HG02870 (cell line): ENCODE results near the gene MANSC4.

ENCODE experiments used
- ATAC-seq: cut with Tn5 transposase; IDR thresholded peaks from one replicate; pipeline ENCODE4 v1.9.1; 2021; ENCODE audit warnings: mild to moderate bottlenecking, moderate library complexity; ENCODE audit not compliant: unreplicated experiment

The MANSC4 gene

DNA sequence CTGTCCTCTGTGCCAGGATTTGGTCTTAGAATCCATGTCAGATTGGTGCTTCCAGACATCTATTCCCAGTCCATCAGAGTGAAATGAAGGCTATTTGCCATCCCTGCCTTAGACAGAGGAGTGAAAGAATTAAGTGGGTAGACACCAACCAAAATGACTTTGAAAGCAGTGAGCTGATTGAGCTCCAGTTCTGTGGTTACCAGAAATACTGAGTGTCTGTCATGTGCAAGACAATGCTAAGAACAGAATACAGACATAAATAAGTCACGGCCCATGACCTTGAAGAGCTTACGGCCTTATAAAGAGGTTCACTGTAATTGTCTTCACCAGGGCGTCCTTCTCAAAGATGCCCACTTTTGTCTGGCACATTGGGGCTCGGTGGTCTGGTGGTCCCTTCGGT is 21.6 kb upstream of the MANSC4 start:
- ATAC-seq, result no peak

- no peak for ATAC-seq
Measured at GRCh38 chr12:27800819-27801218, 20.8 kb upstream of the MANSC4 start.

DNA sequence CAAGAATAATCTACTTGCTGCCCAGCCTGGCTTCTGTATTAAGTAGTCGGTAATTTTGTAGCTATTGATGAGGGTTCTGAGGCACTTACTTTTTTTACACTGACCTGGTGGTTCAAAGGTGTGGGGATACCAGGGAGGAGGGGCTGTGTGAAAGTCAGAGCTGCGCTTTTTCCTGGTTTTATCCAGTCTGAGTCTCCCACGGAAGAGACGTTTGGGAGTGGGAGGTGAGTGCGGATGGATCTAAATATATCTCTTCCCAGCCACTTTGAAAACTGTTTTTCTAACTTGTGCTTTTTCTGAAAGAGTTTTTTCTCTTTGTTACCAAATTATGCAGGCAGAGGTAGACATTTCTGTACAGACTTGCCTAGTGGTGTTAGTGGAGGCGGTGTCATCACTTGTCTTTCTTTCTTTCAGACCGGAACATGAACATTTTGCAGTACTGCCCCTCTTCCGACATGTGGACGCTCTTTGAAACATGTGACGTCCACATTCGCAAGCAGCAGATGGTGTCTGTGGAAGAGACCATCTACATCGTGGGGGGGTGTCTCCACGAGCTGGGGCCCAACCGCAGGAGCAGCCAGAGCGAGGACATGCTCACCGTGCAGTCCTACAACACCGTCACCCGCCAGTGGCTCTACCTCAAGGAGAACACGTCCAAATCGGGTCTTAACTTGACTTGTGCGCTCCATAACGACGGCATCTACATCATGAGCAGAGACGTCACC is 17.4 kb upstream of the MANSC4 start:
- ATAC-seq, result no peak

- ATAC-seq, result no peak
Measured at GRCh38 chr12:27796128-27796527, 16.1 kb upstream of the MANSC4 start.

- no peak for ATAC-seq
Measured at GRCh38 chr12:27794818-27795584, 15.0 kb upstream of the MANSC4 start.

GRCh38 chr12:27790179-27790578 is 10.1 kb upstream of the MANSC4 start:
- no peak for ATAC-seq

DNA sequence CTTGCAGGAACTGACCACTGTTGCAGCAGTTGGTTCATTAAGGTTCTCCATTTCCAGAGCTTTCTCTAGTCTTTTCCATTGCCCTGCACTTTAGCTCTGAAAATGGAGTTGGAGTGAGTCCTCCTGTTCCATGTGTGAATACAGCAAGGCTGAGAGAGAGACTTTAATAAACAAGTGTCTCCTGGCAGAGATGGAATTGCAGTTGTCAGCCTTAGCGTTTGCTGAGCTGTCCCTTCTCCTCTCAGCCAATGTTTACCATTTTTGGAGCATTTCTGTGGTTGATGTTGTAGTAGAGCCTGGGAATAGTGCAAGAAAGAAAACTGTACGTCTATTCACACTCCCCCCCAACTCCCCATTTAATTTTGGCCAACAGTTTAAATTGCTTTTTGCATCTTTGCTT is 7.5 kb upstream of the MANSC4 start:
- no peak for ATAC-seq

GRCh38 chr12:27785882-27786570 is 6.0 kb upstream of the MANSC4 start:
- ATAC-seq, result no peak

GRCh38 chr12:27782481-27782880 is 2.4 kb upstream of the MANSC4 start:
- no peak for ATAC-seq

DNA sequence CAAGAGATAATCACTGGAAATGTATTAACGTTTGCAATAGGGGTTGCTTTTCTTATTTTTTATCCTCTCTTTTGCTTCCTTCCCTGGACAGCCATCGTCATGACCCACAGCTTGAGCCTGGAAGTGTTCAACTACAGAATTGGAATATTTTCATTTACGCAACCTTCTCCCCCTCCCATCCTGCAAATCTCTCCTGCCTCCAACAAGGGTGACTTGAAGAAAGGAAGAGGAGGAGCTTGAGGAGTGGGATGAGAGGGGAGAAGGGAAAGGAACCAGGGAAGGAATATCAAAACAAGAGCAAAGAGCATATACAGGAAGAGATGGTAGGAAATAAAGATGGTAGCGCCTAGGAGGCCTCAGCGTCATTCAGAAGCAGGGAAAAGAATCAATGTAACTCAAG is 1.6 kb upstream of the MANSC4 start:
- no peak for ATAC-seq

DNA sequence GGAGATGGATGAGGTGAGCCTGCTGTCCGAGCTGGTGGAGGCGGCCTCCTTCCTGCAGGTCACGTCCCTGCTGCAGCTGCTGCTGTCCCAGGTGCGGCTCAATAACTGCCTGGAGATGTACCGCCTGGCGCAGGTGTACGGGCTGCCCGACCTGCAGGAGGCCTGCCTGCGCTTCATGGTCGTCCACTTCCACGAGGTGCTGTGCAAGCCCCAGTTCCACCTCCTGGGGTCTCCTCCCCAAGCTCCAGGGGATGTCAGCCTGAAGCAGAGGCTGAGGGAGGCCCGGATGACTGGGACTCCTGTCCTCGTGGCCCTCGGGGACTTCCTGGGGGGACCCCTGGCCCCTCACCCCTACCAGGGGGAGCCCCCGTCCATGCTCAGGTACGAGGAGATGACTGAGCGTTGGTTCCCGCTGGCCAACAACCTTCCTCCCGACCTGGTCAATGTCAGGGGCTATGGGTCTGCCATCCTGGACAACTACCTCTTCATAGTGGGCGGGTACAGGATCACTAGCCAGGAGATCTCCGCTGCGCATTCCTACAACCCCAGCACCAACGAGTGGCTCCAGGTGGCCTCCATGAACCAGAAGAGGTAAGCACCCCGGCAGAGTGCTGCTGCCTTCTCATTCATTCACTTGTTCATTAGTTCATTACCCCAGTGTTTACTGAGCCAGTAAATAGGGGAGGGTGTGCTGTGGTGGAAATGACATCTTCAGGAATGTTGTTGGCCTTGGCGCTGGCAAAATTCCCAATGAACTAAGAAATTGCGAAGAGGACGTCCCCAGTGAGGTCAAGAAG is 774 bp upstream of the MANSC4 start:
- peak; percentile 30 for ATAC-seq

DNA sequence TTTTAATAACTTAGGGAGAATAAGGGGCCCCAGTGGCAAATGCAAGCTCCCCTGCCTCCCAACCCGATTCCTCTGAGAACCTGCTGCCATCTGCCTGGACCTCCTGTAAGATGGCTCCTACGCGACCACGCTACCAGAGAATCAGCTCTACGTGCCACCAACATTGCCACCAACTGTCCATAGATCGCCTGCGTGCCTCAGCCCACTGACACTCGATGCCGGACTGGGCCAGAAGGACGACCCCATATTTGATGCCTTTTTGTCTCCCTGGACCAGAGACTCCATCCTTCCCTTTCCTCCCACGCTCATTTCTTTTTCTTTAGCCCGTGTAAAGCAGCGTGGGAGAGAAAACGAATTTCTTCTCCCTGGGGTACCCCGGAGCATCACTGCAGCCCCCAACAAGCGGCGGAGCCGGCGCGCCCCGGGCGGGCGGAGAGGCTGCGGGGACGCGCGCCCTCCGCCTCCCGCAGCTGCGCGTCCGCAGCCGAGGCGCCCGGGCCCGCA is 568 bp downstream of the MANSC4 start:
- peak; percentile 47 for ATAC-seq

GRCh38 chr12:27778206-27778605 is 1.8 kb downstream of the MANSC4 start:
- ATAC-seq, result no peak

- ATAC-seq, result no peak
Measured at GRCh38 chr12:27777141-27777540, 2.9 kb downstream of the MANSC4 start.

DNA sequence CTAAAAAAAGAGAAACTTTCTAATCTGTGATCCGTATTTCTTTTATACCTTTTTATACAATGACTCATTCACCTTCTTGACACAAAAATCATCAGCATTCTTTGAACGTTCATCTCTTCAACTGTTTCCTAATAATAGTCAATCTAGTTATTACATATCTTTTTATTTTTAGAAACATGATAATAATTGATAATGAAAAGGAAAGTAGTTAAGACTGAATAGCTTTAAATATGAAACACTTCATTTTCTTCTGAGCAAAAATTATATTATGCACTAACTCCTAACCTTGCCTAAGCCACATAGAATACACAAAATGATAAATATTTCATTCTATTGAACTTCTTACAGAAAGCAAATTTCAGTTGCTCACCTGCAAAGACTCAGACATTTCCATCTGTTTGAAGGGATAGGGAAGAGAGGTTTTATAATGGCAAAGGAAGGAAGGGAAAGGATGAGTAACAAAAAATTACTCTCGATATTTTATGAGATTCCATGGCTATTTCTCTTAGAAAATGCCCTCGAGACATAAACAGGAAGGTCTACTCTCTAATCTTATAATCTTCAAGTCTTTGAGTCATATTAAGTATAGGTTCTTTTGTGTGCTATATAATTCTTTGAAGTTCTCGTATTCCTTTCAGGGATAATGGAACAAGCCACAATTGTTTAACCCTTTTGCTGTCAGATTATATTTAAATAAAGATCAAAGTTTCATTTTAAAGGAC is 7.5 kb downstream of the MANSC4 start:
- ATAC-seq, result no peak

- no peak for ATAC-seq
Measured at GRCh38 chr12:27771481-27772327, 8.3 kb downstream of the MANSC4 start.

- ATAC-seq, result no peak
Measured at GRCh38 chr12:27769142-27769673, 10.8 kb downstream of the MANSC4 start.

GRCh38 chr12:27766587-27766986 is 13.4 kb downstream of the MANSC4 start:
- ATAC-seq, result no peak

- no peak for ATAC-seq
Measured at GRCh38 chr12:27762757-27763156, 17.3 kb downstream of the MANSC4 start.
